HG03060 (cell line): Measurements from ENCODE around the gene CAMSAP1.
"Not testable (repeated sequence)": the region's sequence is repeated elsewhere in the genome, so short reads cannot be mapped to it uniquely, and the experiment has no call there.

Experiments used
- ATAC-seq: cut with Tn5 transposase; IDR thresholded peaks from one replicate; pipeline ENCODE4 v1.9.1; 2021; ENCODE audit warnings: low read depth, moderate number of reproducible peaks; ENCODE audit not compliant: unreplicated experiment

Gene CAMSAP1, protein sequence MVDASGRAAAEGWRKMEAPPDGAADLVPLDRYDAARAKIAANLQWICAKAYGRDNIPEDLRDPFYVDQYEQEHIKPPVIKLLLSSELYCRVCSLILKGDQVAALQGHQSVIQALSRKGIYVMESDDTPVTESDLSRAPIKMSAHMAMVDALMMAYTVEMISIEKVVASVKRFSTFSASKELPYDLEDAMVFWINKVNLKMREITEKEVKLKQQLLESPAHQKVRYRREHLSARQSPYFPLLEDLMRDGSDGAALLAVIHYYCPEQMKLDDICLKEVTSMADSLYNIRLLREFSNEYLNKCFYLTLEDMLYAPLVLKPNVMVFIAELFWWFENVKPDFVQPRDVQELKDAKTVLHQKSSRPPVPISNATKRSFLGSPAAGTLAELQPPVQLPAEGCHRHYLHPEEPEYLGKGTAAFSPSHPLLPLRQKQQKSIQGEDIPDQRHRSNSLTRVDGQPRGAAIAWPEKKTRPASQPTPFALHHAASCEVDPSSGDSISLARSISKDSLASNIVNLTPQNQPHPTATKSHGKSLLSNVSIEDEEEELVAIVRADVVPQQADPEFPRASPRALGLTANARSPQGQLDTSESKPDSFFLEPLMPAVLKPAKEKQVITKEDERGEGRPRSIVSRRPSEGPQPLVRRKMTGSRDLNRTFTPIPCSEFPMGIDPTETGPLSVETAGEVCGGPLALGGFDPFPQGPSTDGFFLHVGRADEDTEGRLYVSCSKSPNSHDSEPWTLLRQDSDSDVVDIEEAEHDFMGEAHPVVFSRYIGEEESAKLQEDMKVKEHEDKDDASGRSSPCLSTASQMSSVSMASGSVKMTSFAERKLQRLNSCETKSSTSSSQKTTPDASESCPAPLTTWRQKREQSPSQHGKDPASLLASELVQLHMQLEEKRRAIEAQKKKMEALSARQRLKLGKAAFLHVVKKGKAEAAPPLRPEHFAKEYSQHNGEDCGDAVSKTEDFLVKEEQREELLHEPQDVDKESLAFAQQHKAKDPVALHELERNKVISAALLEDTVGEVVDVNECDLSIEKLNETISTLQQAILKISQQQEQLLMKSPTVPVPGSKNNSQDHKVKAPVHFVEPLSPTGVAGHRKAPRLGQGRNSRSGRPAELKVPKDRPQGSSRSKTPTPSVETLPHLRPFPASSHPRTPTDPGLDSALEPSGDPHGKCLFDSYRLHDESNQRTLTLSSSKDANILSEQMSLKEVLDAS (N-terminal part only)

DNA sequence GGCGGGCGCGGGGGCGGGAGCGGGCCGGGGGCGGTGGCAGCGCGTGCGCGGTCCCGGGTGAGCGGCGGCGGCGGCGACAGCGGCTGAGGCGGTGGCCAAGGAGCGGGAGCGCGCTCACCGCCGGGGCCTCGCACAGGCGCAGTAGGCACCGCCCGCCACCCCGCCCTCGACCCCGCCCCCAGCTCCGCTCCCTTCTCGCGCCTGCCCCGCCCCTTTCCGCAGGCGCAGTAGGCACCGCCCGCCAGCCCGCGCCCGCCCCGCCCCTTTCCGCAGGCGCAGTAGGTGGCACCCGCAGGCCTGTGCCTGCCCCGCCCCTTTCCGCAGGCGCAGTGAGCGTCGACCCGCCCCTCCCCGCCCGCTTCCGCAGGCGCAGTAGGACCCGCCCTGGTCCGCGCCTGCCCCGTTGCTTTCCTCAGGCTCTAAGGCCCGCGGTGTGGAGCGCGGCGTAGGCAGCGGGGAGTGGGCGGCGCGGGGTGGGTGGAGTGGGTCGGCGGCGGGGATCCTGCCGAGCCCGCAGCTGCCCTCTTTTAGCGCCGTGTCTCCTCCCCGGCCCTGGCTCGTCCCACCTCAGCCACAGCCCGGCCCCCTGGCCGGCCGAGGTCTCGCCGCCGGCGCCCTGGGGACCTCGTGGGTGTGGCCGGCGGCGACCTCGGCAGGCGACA, at the start of gene CAMSAP1:
TSS of gene CAMSAP1 (minus strand) at position 116 of the 662 bp plus-strand sequence. CDS start 387 bp downstream, outside the sequence.
- ATAC-seq, result no peak

DNA sequence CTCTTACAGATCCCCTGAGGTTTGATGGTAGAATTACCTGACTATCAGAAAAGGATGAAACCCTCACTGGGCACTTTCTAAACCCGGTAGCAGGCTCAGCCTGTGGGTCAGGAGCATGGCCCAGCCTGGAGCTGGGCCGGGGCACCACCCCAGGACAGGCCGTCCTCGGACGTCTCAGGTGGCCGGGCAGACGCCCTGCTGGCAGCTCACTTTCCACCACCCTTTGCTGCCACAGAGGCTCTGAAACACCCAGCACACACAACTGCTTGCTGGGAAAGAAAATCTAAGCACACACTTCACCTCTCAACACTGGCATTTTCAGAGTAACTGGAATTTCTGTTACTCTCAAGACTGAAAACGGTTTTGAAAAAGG, 49.4 kb upstream of the CAMSAP1 start:
- ATAC-seq, result no peak

- no peak for ATAC-seq
These were observed 48.8 kb upstream of the CAMSAP1 start for GRCh38 chr9:135955934-135956801.

GRCh38 chr9:135952664-135953206, 45.4 kb upstream of the CAMSAP1 start:
- ATAC-seq, result no peak

GRCh38 chr9:135951889-135952663, 44.7 kb upstream of the CAMSAP1 start:
- no peak for ATAC-seq

GRCh38 chr9:135951310-135951709, 44.0 kb upstream of the CAMSAP1 start:
- not testable (repeated sequence) for ATAC-seq

DNA sequence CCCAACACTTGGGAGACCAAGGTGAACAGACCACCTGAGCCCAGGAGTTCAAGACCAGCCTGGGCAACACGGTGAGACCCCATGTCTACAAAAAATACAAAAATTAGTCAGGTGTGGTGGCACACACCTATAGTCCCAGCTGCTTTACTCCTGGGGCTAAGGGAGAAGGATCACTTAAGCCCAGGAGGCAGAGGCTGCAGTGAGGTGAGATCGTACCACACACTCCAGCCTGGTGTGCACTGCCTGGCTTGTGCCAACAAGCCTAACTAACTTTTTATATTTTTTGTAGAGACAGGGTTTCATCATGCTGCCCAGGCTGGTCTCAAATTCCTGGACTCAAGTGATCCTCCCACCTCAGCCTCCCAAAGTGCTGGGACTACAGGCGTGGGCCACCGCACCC, 43.5 kb upstream of the CAMSAP1 start:
- not testable (repeated sequence) for ATAC-seq

GRCh38 chr9:135950135-135950682, 42.9 kb upstream of the CAMSAP1 start:
- ATAC-seq, result no peak

DNA sequence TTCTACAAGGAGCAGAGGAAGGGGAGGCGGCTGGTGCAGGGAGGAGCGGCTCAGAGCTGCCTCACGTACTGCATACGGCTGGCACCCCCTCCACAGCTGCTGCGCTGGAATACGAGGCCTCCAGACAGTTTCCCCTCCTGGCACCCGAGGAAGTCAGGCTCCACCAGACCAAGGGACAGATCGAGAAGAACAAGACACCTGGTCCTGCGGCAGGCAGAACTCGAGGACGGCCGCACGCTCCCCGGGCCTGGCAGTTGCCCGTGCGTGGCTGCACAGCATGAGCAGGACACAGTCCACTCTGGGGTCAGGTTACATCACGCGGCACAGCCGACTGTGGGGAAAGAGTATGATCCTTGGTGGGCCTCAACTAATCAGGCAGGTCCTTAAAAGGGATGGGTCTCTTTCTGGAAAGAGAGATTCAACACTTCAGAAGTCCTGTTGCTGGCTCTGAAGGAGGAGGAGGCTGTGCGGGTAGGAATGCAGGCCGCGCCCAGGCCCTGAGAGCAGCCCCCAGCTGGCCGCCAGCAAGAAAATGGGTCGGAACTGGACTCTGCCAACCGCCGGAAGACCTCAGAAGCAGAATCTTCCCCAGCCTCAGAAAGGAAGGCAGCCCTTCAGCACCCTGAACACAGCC, 42.3 kb upstream of the CAMSAP1 start:
- ATAC-seq, result no peak

GRCh38 chr9:135948968-135949367, 41.6 kb upstream of the CAMSAP1 start:
- ATAC-seq, result no peak

DNA sequence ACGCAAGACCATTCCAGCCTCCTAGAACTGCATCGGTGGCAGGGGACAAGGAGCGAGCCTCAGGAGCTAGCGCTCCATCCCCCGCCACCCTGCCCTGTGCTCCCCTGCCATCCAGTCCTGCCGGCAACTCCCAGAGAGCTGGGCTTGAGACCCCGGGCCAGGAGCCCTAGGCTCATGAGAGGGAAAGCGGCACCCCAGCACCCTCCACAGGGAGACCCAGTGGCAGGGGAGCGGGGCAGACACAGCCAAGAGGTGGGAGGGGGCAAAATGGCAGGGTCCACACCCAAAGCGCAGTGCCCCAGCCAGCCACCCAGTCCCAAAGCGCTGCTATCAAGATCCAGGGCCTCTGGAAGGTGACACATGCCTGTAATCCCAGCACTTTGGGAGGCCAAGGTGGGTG, 41.1 kb upstream of the CAMSAP1 start:
- no peak for ATAC-seq

DNA sequence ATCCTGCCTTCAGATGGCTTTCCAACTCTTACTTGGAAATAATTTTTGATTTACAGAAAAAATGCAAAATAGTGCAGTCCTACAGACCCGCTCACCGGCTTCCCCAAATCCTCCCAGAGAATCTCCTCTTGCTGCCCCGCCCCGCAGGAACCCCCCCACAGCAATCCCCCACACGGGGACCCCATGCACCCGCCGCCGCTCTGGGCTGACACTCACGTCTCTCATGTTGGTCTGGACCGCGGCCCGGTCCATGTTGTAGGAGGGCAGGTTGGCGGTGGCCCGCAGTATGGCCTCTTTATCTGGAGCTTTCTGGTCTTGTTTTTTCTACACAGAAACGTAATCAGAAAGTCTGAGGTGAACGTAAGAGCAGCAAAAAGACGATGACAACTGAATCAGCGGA, 40.2 kb upstream of the CAMSAP1 start:
- ATAC-seq, result no peak

- not testable (repeated sequence) for ATAC-seq
These were observed 39.8 kb upstream of the CAMSAP1 start for GRCh38 chr9:135947105-135947504.

DNA sequence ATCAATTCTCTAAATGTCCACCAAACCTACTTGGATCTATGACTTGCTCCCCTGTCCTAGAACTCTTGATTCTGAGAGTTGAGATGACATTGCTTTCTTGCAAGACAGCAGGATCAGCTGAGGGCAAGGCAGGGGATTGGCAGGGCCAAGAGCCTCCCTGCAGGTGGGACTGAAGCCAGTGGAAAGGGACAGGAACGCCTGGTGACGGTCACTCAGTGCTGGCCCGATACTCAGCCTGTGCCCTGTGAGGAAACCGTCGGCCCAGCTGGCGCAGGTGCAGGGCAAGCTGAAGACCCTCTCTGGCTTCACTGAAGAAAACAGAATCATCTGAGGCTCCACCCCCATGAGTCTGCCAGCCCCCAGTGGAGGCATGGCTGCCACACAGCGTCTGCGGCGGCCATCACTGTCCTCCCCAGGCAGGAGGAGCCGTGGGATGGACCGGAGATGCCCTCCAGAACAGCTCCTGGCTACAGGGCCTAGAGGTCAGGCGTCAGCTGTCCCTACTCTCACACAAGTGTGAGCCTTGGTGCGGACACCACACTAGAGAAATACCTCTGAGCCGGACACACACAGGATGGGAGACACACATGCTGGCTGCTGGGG, 39.1 kb upstream of the CAMSAP1 start:
- ATAC-seq, result no peak

DNA sequence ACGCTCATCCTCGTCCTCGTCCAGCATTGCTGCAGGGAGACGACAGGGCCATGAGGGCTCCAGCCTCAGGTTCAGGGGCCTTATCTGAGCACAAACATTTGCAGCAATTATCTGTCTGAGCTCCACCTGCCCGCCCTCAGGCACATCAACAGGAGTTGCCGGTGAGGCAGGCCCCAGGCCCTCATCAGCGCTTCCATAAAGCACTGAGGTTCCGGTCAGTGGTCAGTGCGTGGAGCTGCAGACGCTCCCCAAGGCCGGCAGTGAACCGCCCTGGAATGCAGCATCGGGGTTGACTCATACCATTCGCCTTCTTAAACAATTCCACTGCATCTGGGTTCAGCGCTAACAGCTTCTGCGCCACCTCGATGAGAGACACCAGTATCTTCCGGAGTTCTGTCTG, 38.6 kb upstream of the CAMSAP1 start:
- no peak for ATAC-seq

- no peak for ATAC-seq
These were observed 37.3 kb upstream of the CAMSAP1 start for GRCh38 chr9:135944444-135945252.
